K562 (cell line): Measurements from ENCODE around the gene IMPDH2. TPM values are rescaled to one million over a fixed set of nuclear protein-coding genes. Genes with fewer than 3 reads are reported as not detected.

Experiments used
- ATAC-seq: fragments of 200-7000 bp; cut with Tn5 transposase; 3 replicates; pipeline ENCODE4 v1.9.1; 2020; ENCODE audit warnings: moderate library complexity
- BruUV-seq: library from RNA; stranded (reverse); fragments of 400-500 nt; replicated peaks from 2 replicates; lab custom pipeline; 2021; lab: Mats Ljungman, UMichigan
- CTCF ChIA-PET: fragments of 300-600 bp; formaldehyde crosslinking; extraction: SDS; loops from one replicate; lab custom pipeline; 2021; ENCODE audit warnings: low intra/inter-chr PET ratio; lab: Yijun Ruan, JAX
- POLR2A ChIA-PET: fragments of 300-600, 350-650 bp; sonication (Branson Sonifier 250); formaldehyde crosslinking; extraction: SDS; loops from one replicate; lab custom pipeline; 2021; ENCODE audit warnings: antibody characterized with exemption, inconsistent platforms; lab: Yijun Ruan, JAX
- DNase-seq, 4 experiments: peaks; one replicate each; pipeline versions ENCODE4 v3.0.0 to v3.0.0-alpha.2; 2011 to 2018; ENCODE audit warnings: low spot score in 3 of 4, mixed read lengths in 3 of 4; ENCODE audit errors: extremely low read depth in 1 of 4
- FAIRE-seq: peaks from 2 replicates; lab custom pipeline; 2011; peaks lifted over from hg19 to GRCh38; lab: Jason Lieb, UNC
- H2AFZ ChIP-seq: 2 replicates; pipeline ENCODE4 v1.6.0; 2011; ENCODE audit warnings: low read depth, low read length, control low read depth, inconsistent platforms
- H3K27ac ChIP-seq: fragments of 200-600 bp; 3 replicates; pipeline ENCODE4 v1.8.0; 2011; ENCODE audit warnings: low read depth, mild to moderate bottlenecking, control low read depth, inconsistent platforms, low read length, moderate library complexity, mixed read lengths; ENCODE audit errors: extremely low read depth
- H3K27me3 ChIP-seq, 2 experiments: fragments of 300-600 bp in 1 of 2; 2 replicates in 1 of 2; 3 replicates in 1 of 2; pipeline versions ENCODE4 v1.6.0 to v1.8.0; 2011; ENCODE audit warnings: inconsistent platforms in 2 of 2, low read length in 2 of 2, mild to moderate bottlenecking in 1 of 2, mixed read lengths in 1 of 2, moderate library complexity in 1 of 2; ENCODE audit not compliant: control insufficient read depth in 2 of 2, insufficient read depth in 2 of 2
- H3K36me3 ChIP-seq: fragments of 300-600 bp; 3 replicates; pipeline ENCODE4 v1.8.0; 2011; ENCODE audit warnings: mild to moderate bottlenecking, low read length, inconsistent platforms; ENCODE audit not compliant: control insufficient read depth, insufficient read depth
- H3K4me1 ChIP-seq, 2 experiments: fragments of 200-600 bp in 1 of 2; replicated peaks in 1 of 2; 2 replicates in 1 of 2; 3 replicates in 1 of 2; pipeline versions ENCODE4 v1.5.1 to v1.8.0; 2011; ENCODE audit warnings: inconsistent platforms in 2 of 2, low read length in 2 of 2, mild to moderate bottlenecking in 1 of 2, mixed read lengths in 1 of 2, moderate library complexity in 1 of 2; ENCODE audit not compliant: control insufficient read depth in 2 of 2, insufficient read depth in 2 of 2
- H3K4me2 ChIP-seq: 2 replicates; pipeline ENCODE4 v1.6.1; 2011; ENCODE audit warnings: low read length, control low read depth, inconsistent platforms, mixed read lengths; ENCODE audit not compliant: insufficient read depth
- H3K4me3 ChIP-seq: fragments of 200-600 bp; sonication (generic), shearing (Covaris generic); 2 replicates; pipeline ENCODE4 v1.5.1; 2016; ENCODE audit warnings: control low read depth, inconsistent platforms
- H3K79me2 ChIP-seq: fragments of 200-600 bp; 3 replicates; pipeline ENCODE4 v1.8.0; 2011; ENCODE audit warnings: low read length, inconsistent platforms; ENCODE audit not compliant: control insufficient read depth, insufficient read depth
- H3K9ac ChIP-seq, 2 experiments: 2 replicates each; pipeline versions ENCODE4 v1.6.0 to v1.6.1; 2011; ENCODE audit warnings: low read depth in 2 of 2, low read length in 2 of 2, control low read depth in 1 of 2, inconsistent platforms in 1 of 2, mild to moderate bottlenecking in 1 of 2, mixed read lengths in 1 of 2; ENCODE audit not compliant: insufficient read depth in 1 of 2
- H3K9me1 ChIP-seq: one replicate; pipeline ENCODE4 v1.6.0; 2011; ENCODE audit warnings: inconsistent platforms, mild to moderate bottlenecking, low read length, moderate library complexity; ENCODE audit not compliant: control insufficient read depth, insufficient read depth
- H3K9me3 ChIP-seq: replicated peaks from 2 replicates; pipeline ENCODE4 v1.5.1; 2011; ENCODE audit warnings: low read depth, low read length, inconsistent platforms; ENCODE audit not compliant: control insufficient read depth, insufficient read depth
- H4K20me1 ChIP-seq: replicated peaks from 2 replicates; pipeline ENCODE4 v1.6.1; 2011; ENCODE audit warnings: low read length, inconsistent platforms, mixed read lengths; ENCODE audit not compliant: control insufficient read depth, insufficient read depth
- POLR2G ChIP-seq: fragments of 200-400 bp; formaldehyde crosslinking; IDR thresholded peaks from 2 replicates; pipeline ENCODE4 v1.6.1; 2017; ENCODE audit warnings: low read depth, mild to moderate bottlenecking, antibody characterized with exemption, low read length, moderate library complexity
- PRDM10 ChIP-seq: fragments of 450-650 bp; IDR thresholded peaks from 2 replicates; pipeline ENCODE4 v1.6.1; 2018; ENCODE audit not compliant: partially characterized antibody
- WGBS: fragments of 100-300 bp; shearing (Covaris generic); methylation state at CpG from one replicate; pipeline ENCODE4 v1.1.6; 2016; ENCODE audit warnings: low coverage, mixed read lengths; ENCODE audit not compliant: insufficient coverage; ENCODE audit errors: missing lambda C conversion rate; 5-methylcytosine and 5-hydroxymethylcytosine counted together
- in situ Hi-C: fragments of 300-500 bp; cut with MboI; formaldehyde crosslinking; loops from 4 replicates; pipeline ENCODE4 v1.15.0; 2018; ENCODE audit warnings: inconsistent platforms, mixed read lengths
- intact Hi-C: fragments of 100-400 bp; cut with micrococcal nuclease; formaldehyde crosslinking; loops from 2 replicates; pipeline ENCODE4 v1.14.2; 2022
- polyA plus RNA-seq, 8 experiments: library from polyadenylated mRNA; depleted of rRNA in 4 of 8; stranded (reverse) in 5 of 8; unstranded in 3 of 8; fragments of >200 nt; fragmentation: Nextera tagmentation in 2 of 8; fragmentation: Illumina TruSeq in 1 of 8; extraction: Ambion mirVana in 2 of 8; extraction: Trizol in 1 of 8; gene quantifications; 2 replicates each; pipeline versions ENCODE4 v1.2.1 to v1.2.3, GENCODE V29; 2011 to 2014; ENCODE audit warnings: inconsistent platforms in 1 of 8, missing spikeins in 1 of 8
- total RNA-seq, 7 experiments: library from RNA; depleted of rRNA in 6 of 7; stranded (reverse); fragments of >200 nt in 6 of 7; fragmentation: Illumina TruSeq in 2 of 7; extraction: Trizol in 2 of 7; gene quantifications; 2 replicates each; pipeline versions ENCODE4 v1.2.1 to v1.2.3, GENCODE V29; 2011 to 2021; ENCODE audit warnings: low replicate concordance in 1 of 7

IMPDH2 gene
- total and polyA plus RNA-seq, 9 of the 15 experiments (the other 6 are each of a cell fraction or from before 2014, with no cell fraction given) = 318 to 507 (median 366) TPM

GRCh38 chr3:49076116-49076515 is 46.9 kb upstream of the IMPDH2 start:
- no peak for ATAC-seq
- ChIA-PET CTCF (no interaction called here), POLR2A (interaction anchor here (0.7 to 2.9 kb wide), 2 partner anchors 16 to 17 kb away, joined by 6 to 10 read pairs; partner anchors contain the start of gene QRICH1)
- H4K20me1 ChIP-seq = no peaks in the 10 kb centered on the region
- H3K27ac ChIP-seq = no peak overlapping the region
- H3K27me3 ChIP-seq = no peaks in the 10 kb centered on the region
- H3K4me3 ChIP-seq = no peak overlapping the region
- DNase-seq = no peak
- 94% methylated on average over 11 of the region's 13 CpGs for WGBS
- peak; percentile 28; the same call in 1 of the 2 replicates for TF ChIP-seq POLR2G
- TF ChIP-seq PRDM10 = no peak
- no peaks in the 10 kb centered on the region for H3K4me1 ChIP-seq
- peaks cover 31% of the 10 kb centered on the region for H3K79me2 ChIP-seq
- H3K36me3 ChIP-seq = peaks cover 75% of the 10 kb centered on the region; the same call in 2 of the 3 replicates
- intact Hi-C loops (no loop called here), in situ Hi-C loops (no loop called here)
- FAIRE-seq = no peak
- H3K9me3 ChIP-seq = no peaks in the 10 kb centered on the region
- no TSS peak for BruUV-seq
- H3K9me1 ChIP-seq = no peaks in the 10 kb centered on the region
- no peak overlapping the region for H3K9ac ChIP-seq
- no peak overlapping the region for H3K4me2 ChIP-seq
- H2AFZ ChIP-seq = no peak overlapping the region
